ENCODE results near the gene GLYAT. TPM values are rescaled to one million over a fixed set of nuclear protein-coding genes. Genes with fewer than 3 reads are reported as not detected.

Gene GLYAT
- total RNA-seq, 2 donors from 2014 or later, result not detected

- Histone ChIP-seq H3K27me3 (replicated peaks; ENCODE audit: insufficient read depth) (no peaks in the 10 kb centered on the region), H3K27ac (no peak overlapping the region), H3K9me3 (no peaks in the 10 kb centered on the region), H3K36me3 (no peaks in the 10 kb centered on the region), H3K4me3 (no peak overlapping the region), H3K4me1 (ENCODE audit: control insufficient read depth in 1 of 2, low read depth in 2 of 2) (no peaks in the 10 kb centered on the region)
- no peak for ATAC-seq (ENCODE audit: insufficient number of reproducible peaks, low FRiP score, low read depth)
- TF ChIP-seq, protein P1, sequence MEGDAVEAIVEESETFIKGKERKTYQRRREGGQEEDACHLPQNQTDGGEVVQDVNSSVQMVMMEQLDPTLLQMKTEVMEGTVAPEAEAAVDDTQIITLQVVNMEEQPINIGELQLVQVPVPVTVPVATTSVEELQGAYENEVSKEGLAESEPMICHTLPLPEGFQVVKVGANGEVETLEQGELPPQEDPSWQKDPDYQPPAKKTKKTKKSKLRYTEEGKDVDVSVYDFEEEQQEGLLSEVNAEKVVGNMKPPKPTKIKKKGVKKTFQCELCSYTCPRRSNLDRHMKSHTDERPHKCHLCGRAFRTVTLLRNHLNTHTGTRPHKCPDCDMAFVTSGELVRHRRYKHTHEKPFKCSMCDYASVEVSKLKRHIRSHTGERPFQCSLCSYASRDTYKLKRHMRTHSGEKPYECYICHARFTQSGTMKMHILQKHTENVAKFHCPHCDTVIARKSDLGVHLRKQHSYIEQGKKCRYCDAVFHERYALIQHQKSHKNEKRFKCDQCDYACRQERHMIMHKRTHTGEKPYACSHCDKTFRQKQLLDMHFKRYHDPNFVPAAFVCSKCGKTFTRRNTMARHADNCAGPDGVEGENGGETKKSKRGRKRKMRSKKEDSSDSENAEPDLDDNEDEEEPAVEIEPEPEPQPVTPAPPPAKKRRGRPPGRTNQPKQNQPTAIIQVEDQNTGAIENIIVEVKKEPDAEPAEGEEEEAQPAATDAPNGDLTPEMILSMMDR (IDR thresholded peaks at IDR 0.05), result no peak
- DNase-seq (ENCODE audit: low spot score), result no peak
These were observed 72.3 kb downstream of the GLYAT start for GRCh38 chr11:58659404-58659803.

Other genes starting within 250 kb of the GLYAT start
- not detected for gene OR5B21, start 223.8 kb downstream of the GLYAT start, total RNA-seq
- 10 to 100 TPM; 14.8 to 17.1 TPM for gene LPXN, start 156.1 kb downstream of the GLYAT start, total RNA-seq
- gene ZFP91, start 152.9 kb downstream of the GLYAT start, total RNA-seq, result 10 to 100 TPM; 45.8 to 58.8 TPM
- 1 to 10 TPM; 4.7 to 5.3 TPM for gene CNTF, start 109.3 kb downstream of the GLYAT start, total RNA-seq
- not detected for gene GLYATL2, start 112.8 kb upstream of the GLYAT start, total RNA-seq
- gene GLYATL1, start 207.5 kb upstream of the GLYAT start, total RNA-seq, result not detected